ENCODE results near the gene C11orf86.

DNA sequence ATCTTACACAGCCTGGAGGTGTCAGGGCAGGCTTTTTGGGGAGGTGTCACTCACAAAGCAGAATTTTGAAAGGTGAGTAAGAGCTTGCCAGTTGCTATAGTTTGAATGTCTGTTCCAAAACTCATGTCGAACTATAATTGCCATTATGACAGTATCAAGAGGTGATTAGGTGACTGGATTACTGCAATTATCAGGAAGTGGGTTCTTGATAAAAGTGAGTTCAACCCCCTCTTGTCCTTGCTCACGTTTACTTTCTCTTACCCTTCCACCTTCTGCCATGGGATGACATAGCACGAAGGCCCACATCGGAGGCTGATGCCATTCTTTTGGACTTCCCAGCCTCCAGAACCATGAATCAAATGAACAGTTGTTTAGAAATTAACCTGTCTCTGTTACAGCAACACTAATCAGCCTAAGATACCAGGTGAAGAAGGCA is 4.7 kb upstream of the C11orf86 start:
- TF ChIP-seq, protein P1, sequence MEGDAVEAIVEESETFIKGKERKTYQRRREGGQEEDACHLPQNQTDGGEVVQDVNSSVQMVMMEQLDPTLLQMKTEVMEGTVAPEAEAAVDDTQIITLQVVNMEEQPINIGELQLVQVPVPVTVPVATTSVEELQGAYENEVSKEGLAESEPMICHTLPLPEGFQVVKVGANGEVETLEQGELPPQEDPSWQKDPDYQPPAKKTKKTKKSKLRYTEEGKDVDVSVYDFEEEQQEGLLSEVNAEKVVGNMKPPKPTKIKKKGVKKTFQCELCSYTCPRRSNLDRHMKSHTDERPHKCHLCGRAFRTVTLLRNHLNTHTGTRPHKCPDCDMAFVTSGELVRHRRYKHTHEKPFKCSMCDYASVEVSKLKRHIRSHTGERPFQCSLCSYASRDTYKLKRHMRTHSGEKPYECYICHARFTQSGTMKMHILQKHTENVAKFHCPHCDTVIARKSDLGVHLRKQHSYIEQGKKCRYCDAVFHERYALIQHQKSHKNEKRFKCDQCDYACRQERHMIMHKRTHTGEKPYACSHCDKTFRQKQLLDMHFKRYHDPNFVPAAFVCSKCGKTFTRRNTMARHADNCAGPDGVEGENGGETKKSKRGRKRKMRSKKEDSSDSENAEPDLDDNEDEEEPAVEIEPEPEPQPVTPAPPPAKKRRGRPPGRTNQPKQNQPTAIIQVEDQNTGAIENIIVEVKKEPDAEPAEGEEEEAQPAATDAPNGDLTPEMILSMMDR (IDR thresholded peaks at IDR 0.05; ENCODE audit: borderline replicate concordance, extremely low read depth, low read length, poor library complexity, severe bottlenecking): no peak
- TF ChIP-seq EZH2 (IDR thresholded peaks at IDR 0.05; ENCODE audit: borderline replicate concordance, low read depth, low read length, severe bottlenecking): no peak
